GM18858 (cell line): ENCODE data around the gene ERMP1.
"Not testable (repeated sequence)": the region's sequence is repeated elsewhere in the genome, so short reads cannot be mapped to it uniquely, and the experiment has no call there.

Experiments
- ATAC-seq: cut with Tn5 transposase; IDR thresholded peaks from one replicate; pipeline ENCODE4 v1.9.1; 2021; ENCODE audit not compliant: unreplicated experiment

ERMP1 gene, protein sequence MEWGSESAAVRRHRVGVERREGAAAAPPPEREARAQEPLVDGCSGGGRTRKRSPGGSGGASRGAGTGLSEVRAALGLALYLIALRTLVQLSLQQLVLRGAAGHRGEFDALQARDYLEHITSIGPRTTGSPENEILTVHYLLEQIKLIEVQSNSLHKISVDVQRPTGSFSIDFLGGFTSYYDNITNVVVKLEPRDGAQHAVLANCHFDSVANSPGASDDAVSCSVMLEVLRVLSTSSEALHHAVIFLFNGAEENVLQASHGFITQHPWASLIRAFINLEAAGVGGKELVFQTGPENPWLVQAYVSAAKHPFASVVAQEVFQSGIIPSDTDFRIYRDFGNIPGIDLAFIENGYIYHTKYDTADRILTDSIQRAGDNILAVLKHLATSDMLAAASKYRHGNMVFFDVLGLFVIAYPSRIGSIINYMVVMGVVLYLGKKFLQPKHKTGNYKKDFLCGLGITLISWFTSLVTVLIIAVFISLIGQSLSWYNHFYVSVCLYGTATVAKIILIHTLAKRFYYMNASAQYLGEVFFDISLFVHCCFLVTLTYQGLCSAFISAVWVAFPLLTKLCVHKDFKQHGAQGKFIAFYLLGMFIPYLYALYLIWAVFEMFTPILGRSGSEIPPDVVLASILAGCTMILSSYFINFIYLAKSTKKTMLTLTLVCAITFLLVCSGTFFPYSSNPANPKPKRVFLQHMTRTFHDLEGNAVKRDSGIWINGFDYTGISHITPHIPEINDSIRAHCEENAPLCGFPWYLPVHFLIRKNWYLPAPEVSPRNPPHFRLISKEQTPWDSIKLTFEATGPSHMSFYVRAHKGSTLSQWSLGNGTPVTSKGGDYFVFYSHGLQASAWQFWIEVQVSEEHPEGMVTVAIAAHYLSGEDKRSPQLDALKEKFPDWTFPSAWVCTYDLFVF

DNA sequence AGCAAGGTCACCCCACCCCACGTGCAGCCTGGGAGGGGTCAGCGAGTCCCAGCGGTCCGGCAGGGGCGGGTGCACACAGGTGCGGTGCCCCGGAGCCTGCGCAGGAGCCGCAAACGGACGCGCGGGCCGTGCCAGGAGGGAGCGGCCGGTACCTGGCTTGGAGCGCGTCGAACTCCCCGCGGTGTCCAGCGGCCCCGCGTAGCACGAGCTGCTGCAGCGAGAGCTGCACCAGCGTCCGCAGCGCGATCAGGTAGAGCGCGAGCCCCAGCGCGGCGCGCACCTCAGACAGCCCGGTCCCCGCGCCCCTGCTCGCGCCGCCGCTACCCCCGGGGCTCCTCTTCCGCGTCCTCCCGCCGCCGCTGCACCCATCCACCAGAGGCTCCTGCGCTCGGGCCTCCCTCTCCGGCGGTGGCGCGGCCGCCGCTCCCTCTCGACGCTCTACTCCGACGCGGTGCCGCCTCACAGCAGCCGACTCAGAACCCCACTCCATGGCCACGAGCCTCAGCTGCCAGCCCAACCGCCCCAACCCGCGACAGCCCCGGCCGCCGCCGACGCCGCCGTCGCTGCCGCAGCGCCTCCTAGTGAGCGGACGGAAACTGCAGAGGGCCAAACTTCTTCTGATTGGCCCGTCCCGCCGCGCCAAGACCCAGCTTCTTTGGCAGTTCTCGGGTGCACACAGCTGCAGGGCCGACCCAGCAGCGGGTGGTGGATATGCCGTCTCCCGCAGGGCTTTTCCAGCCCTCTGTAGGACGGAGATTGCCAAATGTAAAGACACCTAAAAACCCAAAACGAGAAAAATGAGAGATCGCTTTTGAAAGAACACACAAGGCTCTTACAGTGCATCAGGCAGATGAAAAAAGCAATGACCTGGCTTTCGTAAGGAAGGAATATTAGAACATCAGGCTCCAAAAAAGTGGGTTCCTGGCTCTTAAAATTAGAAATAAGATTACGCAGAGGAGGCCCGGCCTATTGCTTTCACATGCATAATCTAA, at the start of gene ERMP1:
Gene ERMP1 (minus strand): TSS at position 580 of the 992 bp plus-strand sequence. CDS start 90 bp downstream, at position 490.
- peak; percentile 78 for ATAC-seq

DNA sequence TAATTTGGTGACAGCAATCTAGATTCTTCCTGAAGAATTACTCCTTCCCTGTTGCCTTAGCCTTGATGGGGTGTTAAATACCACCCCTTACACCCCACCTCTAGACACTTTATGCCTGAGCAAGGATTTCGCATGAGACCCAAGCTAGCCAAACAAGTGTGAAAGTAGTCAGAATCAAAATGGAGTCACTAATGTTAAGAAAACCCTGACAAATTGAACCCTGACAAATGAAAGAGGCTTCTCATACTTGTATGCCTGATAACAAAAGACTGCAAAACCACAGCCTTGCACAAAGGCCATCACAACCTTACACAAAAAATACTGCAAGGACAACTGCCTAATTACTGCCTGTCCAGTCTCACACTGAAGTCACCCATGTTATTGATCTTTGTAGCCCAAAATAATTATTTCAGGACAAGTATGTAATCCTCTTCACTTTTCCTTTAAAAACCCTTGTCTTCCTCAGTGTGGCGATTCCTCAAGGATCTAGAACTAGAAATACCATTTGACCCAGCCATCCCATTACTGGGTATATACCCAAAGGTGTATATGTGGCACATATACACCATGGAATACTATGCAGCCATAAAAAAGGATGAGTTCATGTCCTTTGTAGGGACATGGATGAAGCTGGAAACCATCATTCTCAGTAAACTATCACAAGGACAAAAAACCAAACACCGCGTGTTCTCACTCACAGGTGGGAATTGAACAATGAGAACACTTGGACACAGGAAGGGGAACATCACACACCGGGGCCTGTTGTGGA, 49.5 kb upstream of the ERMP1 start:
- ATAC-seq = not testable (repeated sequence)

DNA sequence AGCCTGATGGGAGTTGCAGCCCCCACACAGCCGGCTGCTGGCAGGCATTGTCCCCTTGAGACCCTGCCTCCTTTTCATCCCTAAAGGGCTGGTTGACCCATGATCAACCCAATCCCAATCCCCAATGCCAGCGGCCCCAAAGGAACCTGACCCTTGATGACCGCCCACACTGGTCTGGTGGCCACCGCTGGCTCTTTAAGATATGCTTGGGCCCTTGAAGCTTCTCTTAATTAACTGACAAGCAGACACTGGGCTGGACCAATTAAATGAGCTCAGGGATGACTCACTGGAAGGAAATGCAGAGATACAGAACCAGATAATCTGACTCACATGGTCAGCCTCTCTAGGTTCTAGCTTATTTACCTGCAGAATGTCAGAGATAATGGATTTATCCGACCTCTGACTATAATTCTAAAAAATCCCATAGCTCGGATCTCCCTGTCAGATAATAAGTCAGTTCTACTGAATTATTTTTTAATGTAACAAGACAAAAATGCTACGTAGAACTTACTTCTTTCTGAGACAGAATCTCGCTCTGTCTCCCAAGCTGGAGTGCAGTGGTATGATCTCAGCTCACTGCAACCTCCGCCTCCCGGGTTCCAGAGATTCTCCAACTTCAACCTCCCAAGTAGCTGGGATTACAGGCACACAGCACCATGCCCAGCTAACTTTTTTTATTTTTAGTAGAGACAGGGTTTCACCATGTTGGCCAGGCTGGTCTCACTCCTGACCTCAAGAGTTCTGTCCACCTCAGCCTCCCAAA, 46.7 kb upstream of the ERMP1 start:
- no peak for ATAC-seq

- no peak for ATAC-seq
Measured at GRCh38 chr9:5876711-5877110, 43.8 kb upstream of the ERMP1 start.

GRCh38 chr9:5876026-5876425, 43.1 kb upstream of the ERMP1 start:
- ATAC-seq = no peak

GRCh38 chr9:5874048-5874447, 41.1 kb upstream of the ERMP1 start:
- ATAC-seq = no peak

DNA sequence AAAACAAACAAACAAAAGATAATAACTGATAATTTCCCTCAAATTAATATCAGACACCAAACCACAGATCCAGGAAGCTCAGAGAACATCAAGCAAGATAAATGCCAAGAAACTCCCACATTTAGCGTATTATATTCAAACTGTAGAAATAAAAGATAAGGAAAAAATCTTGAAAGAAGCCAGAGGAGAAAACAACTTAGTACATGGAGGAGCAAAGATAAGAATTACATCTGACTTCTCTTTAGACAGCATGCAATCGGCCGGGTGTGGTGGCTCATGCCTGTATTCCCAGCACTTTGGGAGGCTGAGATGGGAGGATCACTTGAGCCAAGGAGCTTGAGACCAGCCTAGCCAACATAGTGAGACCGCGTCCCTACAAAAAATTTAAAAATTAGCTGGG, 40.5 kb upstream of the ERMP1 start:
- no peak for ATAC-seq

DNA sequence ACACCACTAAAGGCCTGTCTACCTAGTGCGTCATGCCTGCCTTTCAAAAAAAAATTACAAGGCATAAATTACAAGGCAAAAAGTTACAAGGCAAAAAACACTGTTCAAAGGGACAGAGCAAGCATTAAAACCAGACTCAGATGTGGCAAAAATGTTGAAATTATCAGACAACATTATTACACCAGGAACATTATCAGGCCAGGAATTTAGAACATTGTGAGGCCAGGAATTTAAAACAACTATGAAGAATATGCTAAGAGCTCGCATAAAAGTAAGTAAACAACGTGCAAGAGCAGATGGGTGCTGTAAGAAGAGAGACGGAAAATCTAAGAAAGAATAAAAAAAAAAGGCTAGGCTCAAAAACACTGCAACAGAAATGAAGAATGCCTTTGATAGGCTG, 39.6 kb upstream of the ERMP1 start:
- no peak for ATAC-seq

DNA sequence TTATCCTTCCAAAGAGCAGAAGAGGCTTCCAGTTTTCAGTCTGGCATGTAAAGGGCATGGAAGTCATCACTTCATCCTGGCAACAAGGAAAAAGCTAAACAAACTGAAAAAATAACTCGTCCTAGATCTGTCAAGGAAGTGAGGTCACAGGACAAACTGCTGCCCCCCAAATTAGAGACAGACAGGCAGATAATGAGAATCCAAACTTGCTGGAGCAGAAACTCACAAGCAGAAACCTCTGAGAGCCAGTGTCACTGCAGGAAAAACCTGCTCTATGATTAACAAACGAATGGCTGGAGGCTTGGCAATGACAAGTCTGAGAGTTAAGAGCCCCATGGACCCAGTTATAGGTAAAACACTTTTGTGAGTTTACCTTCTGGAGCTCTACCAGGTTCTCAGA, 38.9 kb upstream of the ERMP1 start:
- ATAC-seq = no peak

DNA sequence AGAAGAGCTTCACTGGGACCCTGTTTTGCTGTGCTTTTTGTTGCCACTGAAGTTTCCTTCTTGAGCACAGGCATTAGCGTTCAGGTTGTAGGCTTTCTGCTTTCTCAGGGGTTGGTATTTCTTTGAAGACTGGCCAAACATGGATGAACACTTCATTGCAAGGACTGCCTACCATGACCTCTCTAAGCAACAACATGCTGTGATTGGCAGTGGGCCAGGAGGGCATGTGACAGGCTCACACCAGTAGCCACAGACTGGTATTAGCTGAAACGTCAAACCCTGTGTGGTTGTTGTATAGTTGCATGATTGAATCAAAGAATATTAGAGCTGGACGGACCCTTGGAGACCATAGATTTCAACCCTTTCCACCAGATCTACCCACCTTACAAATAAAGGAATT, 37.8 kb upstream of the ERMP1 start:
- ATAC-seq = no peak

GRCh38 chr9:5870020-5870339, 37.1 kb upstream of the ERMP1 start:
- ATAC-seq = no peak

DNA sequence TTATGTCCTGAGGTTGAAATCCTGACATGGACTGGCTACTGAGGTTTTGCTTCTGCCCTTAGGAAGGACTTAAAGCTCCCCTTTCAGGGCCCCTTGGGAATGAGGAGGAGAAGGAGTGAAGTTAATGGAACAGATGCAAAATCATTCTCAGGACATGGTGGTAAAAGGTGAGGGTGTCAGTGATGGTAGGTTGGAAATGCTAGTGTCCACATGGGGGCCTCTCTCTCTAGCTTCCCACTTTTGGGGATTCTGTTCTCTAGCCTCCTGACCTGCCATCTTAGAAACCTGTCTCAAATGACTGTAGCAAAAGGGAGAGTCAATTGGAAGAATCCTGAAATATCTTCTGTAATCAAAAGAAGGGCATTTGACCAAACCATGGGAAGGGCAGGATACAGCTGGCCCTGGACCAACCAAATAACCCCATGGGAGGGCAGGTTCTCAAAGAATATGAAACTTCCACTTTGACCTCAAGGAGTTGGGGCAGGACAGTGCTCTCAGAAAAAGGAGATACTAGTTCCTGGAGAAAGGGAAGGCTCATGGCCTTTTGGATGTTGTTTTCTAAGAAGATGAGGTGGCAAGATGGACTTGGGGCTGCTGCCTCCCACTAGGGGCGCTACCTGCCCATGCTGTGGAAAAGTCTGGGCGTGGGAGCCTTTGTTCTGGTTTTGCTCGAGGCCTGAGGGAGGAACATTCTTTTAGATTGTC, 36.5 kb upstream of the ERMP1 start:
- no peak for ATAC-seq

GRCh38 chr9:5868235-5868634, 35.3 kb upstream of the ERMP1 start:
- ATAC-seq = no peak

- ATAC-seq = no peak
Measured at GRCh38 chr9:5866685-5867084, 33.8 kb upstream of the ERMP1 start.

DNA sequence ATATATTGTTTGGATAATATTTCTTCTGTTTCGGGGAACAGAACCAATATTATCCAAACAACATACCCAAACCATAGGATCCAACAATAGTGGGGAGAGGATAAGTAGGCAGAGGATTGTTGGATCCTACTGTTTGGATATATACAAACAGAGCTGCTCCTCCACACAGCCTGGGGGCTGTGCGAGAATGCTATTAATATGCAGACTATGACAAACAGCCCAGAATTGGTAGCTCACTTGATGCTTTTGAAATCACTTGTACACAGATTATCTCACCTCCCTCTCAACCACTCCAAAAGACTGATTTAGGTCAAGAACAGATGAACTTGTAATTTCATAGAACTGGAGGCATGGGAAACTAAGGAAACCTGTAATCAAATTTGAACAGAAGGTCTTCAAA, 33.4 kb upstream of the ERMP1 start:
- no peak for ATAC-seq

DNA sequence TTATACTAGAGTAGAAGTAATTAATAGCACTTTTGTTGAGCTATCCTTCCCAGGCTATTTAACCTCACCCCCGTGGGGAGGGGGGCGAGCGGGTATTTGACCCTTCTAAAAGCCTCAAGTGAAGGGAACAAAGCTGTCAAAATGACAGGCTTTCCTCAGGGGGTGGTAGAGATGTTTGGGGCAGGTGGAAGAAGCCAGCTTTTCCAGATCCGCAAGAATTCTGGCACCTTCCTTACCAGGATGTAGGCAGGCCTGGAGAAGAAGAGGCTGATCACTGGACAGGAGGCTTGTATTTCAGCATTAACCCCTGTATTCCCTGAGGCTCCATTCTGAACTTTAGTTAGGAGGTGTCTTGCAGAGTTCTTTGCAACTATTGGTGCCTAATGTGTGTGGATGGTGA, 31.5 kb upstream of the ERMP1 start:
- no peak for ATAC-seq

GRCh38 chr9:5863092-5863746, 30.3 kb upstream of the ERMP1 start:
- no peak for ATAC-seq

DNA sequence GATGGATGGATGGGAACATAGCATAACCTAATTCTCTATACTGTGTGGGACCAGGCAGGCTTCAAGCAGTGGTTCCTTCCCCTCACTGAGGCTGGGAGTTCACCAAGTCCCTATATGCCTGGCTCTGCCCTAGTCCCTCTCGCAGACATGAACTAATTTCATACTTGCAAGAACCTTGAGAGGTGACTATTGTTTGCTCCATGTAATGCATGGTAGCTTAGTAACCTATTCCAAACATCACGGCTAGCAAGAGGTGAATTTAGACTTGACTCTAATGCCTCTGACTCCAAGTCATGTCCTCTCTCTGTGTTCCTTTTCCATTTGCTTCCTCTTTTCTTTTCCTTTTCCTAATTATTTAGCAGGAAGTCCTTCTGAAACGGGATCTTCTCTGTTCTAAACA, 25.9 kb upstream of the ERMP1 start:
- ATAC-seq = no peak
